GM23338 (cell line): ENCODE data around the gene HFE. TPM values are rescaled to one million over a fixed set of nuclear protein-coding genes. Genes with fewer than 3 reads are reported as not detected.

Source experiments
- ATAC-seq: fragments of 200-7000 bp; cut with Tn5 transposase; 3 replicates; pipeline ENCODE4 v1.9.1; 2020
- DNase-seq: peaks from one replicate; pipeline ENCODE4 v3.0.0-alpha.2; 2015; ENCODE audit warnings: low spot score
- H2AFZ ChIP-seq: fragments of 200-600 bp; sonication (generic); 2 replicates; pipeline ENCODE4 v1.8.0; 2016; ENCODE audit warnings: antibody characterized with exemption, mild to moderate bottlenecking, moderate library complexity
- H3F3A ChIP-seq: fragments of 200-600 bp; sonication (generic); replicated peaks from 2 replicates; pipeline ENCODE4 v1.8.0; 2017; ENCODE audit warnings: antibody characterized with exemption, mixed run types, low read depth
- H3K27ac ChIP-seq: fragments of 200-600 bp; sonication (generic); 2 replicates; pipeline ENCODE4 v1.6.1; 2016; ENCODE audit warnings: low read depth
- H3K27me3 ChIP-seq: fragments of 200-600 bp; sonication (generic); 2 replicates; pipeline ENCODE4 v1.8.0; 2016; ENCODE audit warnings: mild to moderate bottlenecking, mixed run types, moderate library complexity; ENCODE audit not compliant: insufficient read depth
- H3K36me3 ChIP-seq: fragments of 200-600 bp; sonication (generic); 2 replicates; pipeline ENCODE4 v1.8.0; 2016; ENCODE audit warnings: mild to moderate bottlenecking; ENCODE audit not compliant: insufficient read depth
- H3K4me1 ChIP-seq: fragments of 200-600 bp; sonication (generic); 2 replicates; pipeline ENCODE4 v1.8.0; 2016; ENCODE audit warnings: mild to moderate bottlenecking, moderate library complexity; ENCODE audit not compliant: insufficient read depth
- H3K4me2 ChIP-seq: fragments of 200-600 bp; sonication (generic); 2 replicates; pipeline ENCODE4 v1.7.1; 2017; ENCODE audit warnings: mixed run types
- H3K4me3 ChIP-seq: fragments of 200-600 bp; sonication (generic); 2 replicates; pipeline ENCODE4 v1.6.1; 2016; ENCODE audit warnings: mixed run types
- H3K79me2 ChIP-seq: fragments of 200-600 bp; sonication (generic); replicated peaks from 2 replicates; pipeline ENCODE4 v1.8.0; 2017; ENCODE audit warnings: mild to moderate bottlenecking; ENCODE audit not compliant: insufficient read depth
- H3K9me2 ChIP-seq: fragments of 200-600 bp; sonication (generic); 2 replicates; pipeline ENCODE4 v1.8.0; 2017; ENCODE audit not compliant: insufficient read depth
- H4K20me1 ChIP-seq: fragments of 200-600 bp; sonication (generic); replicated peaks from 2 replicates; pipeline ENCODE4 v1.8.0; 2017; ENCODE audit warnings: mild to moderate bottlenecking; ENCODE audit not compliant: insufficient read depth
- H3K27ac Mint-ChIP-seq: 2 replicates; pipeline ENCODE4 v1.8.0; 2020; ENCODE audit warnings: inconsistent platforms, mild to moderate bottlenecking, moderate library complexity, mixed read lengths
- H3K27me3 Mint-ChIP-seq: 3 replicates; pipeline ENCODE4 v1.8.0; 2022; ENCODE audit warnings: low read depth, mild to moderate bottlenecking, moderate library complexity, mixed read lengths, inconsistent platforms; ENCODE audit not compliant: insufficient read depth, poor library complexity
- H3K36me3 Mint-ChIP-seq: 3 replicates; pipeline ENCODE4 v1.8.0; 2021; ENCODE audit warnings: low read depth, mild to moderate bottlenecking, inconsistent platforms, moderate library complexity, mixed read lengths
- H3K4me1 Mint-ChIP-seq: 3 replicates; pipeline ENCODE4 v1.8.0; 2020; ENCODE audit warnings: mild to moderate bottlenecking, inconsistent platforms, mixed read lengths
- H3K4me3 Mint-ChIP-seq: 3 replicates; pipeline ENCODE4 v1.8.0; 2021; ENCODE audit warnings: moderate library complexity, mild to moderate bottlenecking, inconsistent platforms, mixed read lengths
- H3K9me3 Mint-ChIP-seq: 3 replicates; pipeline ENCODE4 v1.8.0; 2020; ENCODE audit warnings: moderate library complexity, mild to moderate bottlenecking, inconsistent platforms, mixed read lengths
- CREB1 ChIP-seq: fragments of 250-450 bp; sonication (Bioruptor Pico); IDR thresholded peaks from 2 replicates; pipeline ENCODE4 v1.5.0; 2020; ENCODE audit warnings: low read depth, mild to moderate bottlenecking, moderate library complexity
- EZH2 ChIP-seq: fragments of 200-600 bp; sonication (generic); IDR thresholded peaks from one replicate; pipeline ENCODE4 v1.8.0; 2017; ENCODE audit warnings: antibody characterized with exemption, mild to moderate bottlenecking, low read depth; ENCODE audit not compliant: unreplicated experiment
- EZH2phosphoT487 ChIP-seq: fragments of 200-600 bp; sonication (generic); IDR thresholded peaks from one replicate; pipeline ENCODE4 v1.8.1; 2018; ENCODE audit warnings: antibody characterized with exemption; ENCODE audit not compliant: unreplicated experiment
- JUNB ChIP-seq: IDR thresholded peaks from one replicate; pipeline ENCODE4 v1.6.1; 2016; ENCODE audit warnings: antibody characterized with exemption; ENCODE audit not compliant: unreplicated experiment
- NANOG ChIP-seq: IDR thresholded peaks from 2 replicates; pipeline ENCODE4 v1.6.1; 2016; ENCODE audit warnings: antibody characterized with exemption, borderline replicate concordance
- POLR2AphosphoS5 ChIP-seq: IDR thresholded peaks from 2 replicates; pipeline ENCODE4 v1.6.1; 2016; ENCODE audit warnings: antibody characterized with exemption, low read depth
- STAT1 ChIP-seq: IDR thresholded peaks from one replicate; pipeline ENCODE4 v1.6.1; 2016; ENCODE audit warnings: antibody characterized with exemption; ENCODE audit not compliant: unreplicated experiment
- ZNF114 ChIP-seq: fragments of 250-450 bp; sonication (Bioruptor Pico); IDR thresholded peaks from 2 replicates; pipeline ENCODE4 v1.5.0; 2020; ENCODE audit warnings: mild to moderate bottlenecking, moderate library complexity
- ZNF331 ChIP-seq: fragments of 250-450 bp; sonication (Bioruptor Pico); IDR thresholded peaks from 2 replicates; pipeline ENCODE4 v1.5.0; 2020; ENCODE audit warnings: low read depth, mild to moderate bottlenecking, moderate library complexity
- polyA plus RNA-seq: library from polyadenylated mRNA; unstranded; fragments of >200 nt; fragmentation: Nextera tagmentation; extraction: Ambion mirVana; gene quantifications from 2 replicates; pipeline ENCODE4 v1.2.1, GENCODE V29; 2016
- total RNA-seq: library from RNA; depleted of rRNA; stranded (reverse); fragments of >200 nt; shearing (Covaris generic); gene quantifications from 2 replicates; pipeline ENCODE4 v1.2.3, GENCODE V29; 2014
- TF ChIP-seq, protein P1 (sequence below): fragments of 250-450 bp; sonication (Bioruptor Pico); IDR thresholded peaks from 2 replicates; pipeline ENCODE4 v1.5.0; 2020; ENCODE audit warnings: mild to moderate bottlenecking, moderate library complexity
- TF ChIP-seq, protein P2 (sequence below), 2 experiments: fragments of 200-600 bp in 1 of 2; sonication (generic) in 1 of 2; conservative IDR thresholded peaks; 2 replicates each; pipeline versions ENCODE4 v1.5.1 to v1.6.1; 2016 to 2017; ENCODE audit warnings: antibody characterized with exemption in 2 of 2, low read depth in 2 of 2, mild to moderate bottlenecking in 2 of 2, moderate library complexity in 1 of 2
- TF ChIP-seq, protein P3 (sequence below): IDR thresholded peaks from 2 replicates; pipeline ENCODE4 v1.6.1; 2016; ENCODE audit warnings: antibody characterized with exemption
- TF ChIP-seq, protein P4 (sequence below): IDR thresholded peaks from one replicate; pipeline ENCODE4 v1.6.1; 2018; ENCODE audit warnings: antibody characterized with exemption; ENCODE audit not compliant: unreplicated experiment

Gene HFE
- total and polyA plus RNA-seq, 2 experiments from 2014 or later = 0.53 to 0.63 TPM

DNA sequence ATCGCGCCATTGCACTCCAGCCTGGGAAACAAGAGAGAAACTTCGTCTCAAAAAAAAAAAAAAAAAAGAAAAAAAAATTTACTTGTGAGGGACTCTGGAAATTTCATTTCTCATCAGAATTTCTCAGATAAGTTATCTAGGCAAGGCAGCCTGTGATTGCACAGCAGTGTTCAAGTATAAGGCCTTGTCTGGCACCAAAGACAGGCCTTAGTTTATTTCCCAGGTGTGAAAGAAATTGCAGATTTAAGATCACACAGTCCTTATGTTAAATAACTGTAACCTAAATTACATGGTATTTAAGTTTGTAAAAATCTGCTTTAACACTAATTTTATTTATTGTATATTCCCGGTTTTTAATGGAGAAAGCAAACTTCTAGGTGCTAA lies 34.8 kb downstream of the HFE start:
- no peak overlapping the region for H2AFZ ChIP-seq
- H3K4me3 ChIP-seq = peak overlapping the region; percentile 61; the same call in 1 of the 2 replicates

More for the DNA sequence above, 34.8 kb downstream of the HFE start:
- no peaks in the 10 kb centered on the region for H3K27me3 ChIP-seq
- TF ChIP-seq EZH2phosphoT487 = no peak
- TF ChIP-seq, protein P1, sequence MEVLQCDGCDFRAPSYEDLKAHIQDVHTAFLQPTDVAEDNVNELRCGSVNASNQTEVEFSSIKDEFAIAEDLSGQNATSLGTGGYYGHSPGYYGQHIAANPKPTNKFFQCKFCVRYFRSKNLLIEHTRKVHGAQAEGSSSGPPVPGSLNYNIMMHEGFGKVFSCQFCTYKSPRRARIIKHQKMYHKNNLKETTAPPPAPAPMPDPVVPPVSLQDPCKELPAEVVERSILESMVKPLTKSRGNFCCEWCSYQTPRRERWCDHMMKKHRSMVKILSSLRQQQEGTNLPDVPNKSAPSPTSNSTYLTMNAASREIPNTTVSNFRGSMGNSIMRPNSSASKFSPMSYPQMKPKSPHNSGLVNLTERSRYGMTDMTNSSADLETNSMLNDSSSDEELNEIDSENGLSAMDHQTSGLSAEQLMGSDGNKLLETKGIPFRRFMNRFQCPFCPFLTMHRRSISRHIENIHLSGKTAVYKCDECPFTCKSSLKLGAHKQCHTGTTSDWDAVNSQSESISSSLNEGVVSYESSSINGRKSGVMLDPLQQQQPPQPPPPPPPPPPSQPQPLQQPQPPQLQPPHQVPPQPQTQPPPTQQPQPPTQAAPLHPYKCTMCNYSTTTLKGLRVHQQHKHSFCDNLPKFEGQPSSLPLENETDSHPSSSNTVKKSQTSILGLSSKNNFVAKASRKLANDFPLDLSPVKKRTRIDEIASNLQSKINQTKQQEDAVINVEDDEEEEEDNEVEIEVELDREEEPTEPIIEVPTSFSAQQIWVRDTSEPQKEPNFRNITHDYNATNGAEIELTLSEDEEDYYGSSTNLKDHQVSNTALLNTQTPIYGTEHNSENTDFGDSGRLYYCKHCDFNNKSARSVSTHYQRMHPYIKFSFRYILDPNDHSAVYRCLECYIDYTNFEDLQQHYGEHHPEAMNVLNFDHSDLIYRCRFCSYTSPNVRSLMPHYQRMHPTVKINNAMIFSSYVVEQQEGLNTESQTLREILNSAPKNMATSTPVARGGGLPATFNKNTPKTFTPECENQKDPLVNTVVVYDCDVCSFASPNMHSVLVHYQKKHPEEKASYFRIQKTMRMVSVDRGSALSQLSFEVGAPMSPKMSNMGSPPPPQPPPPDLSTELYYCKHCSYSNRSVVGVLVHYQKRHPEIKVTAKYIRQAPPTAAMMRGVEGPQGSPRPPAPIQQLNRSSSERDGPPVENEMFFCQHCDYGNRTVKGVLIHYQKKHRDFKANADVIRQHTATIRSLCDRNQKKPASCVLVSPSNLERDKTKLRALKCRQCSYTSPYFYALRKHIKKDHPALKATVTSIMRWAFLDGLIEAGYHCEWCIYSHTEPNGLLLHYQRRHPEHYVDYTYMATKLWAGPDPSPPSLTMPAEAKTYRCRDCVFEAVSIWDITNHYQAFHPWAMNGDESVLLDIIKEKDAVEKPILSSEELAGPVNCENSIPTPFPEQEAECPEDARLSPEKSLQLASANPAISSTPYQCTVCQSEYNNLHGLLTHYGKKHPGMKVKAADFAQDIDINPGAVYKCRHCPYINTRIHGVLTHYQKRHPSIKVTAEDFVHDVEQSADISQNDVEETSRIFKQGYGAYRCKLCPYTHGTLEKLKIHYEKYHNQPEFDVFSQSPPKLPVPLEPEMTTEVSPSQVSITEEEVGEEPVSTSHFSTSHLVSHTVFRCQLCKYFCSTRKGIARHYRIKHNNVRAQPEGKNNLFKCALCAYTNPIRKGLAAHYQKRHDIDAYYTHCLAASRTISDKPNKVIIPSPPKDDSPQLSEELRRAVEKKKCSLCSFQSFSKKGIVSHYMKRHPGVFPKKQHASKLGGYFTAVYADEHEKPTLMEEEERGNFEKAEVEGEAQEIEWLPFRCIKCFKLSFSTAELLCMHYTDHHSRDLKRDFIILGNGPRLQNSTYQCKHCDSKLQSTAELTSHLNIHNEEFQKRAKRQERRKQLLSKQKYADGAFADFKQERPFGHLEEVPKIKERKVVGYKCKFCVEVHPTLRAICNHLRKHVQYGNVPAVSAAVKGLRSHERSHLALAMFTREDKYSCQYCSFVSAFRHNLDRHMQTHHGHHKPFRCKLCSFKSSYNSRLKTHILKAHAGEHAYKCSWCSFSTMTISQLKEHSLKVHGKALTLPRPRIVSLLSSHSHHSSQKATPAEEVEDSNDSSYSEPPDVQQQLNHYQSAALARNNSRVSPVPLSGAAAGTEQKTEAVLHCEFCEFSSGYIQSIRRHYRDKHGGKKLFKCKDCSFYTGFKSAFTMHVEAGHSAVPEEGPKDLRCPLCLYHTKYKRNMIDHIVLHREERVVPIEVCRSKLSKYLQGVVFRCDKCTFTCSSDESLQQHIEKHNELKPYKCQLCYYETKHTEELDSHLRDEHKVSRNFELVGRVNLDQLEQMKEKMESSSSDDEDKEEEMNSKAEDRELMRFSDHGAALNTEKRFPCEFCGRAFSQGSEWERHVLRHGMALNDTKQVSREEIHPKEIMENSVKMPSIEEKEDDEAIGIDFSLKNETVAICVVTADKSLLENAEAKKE (CRISPR knock-in tag) = no peak
- TF ChIP-seq JUNB = no peak
- TF ChIP-seq, protein P2, sequence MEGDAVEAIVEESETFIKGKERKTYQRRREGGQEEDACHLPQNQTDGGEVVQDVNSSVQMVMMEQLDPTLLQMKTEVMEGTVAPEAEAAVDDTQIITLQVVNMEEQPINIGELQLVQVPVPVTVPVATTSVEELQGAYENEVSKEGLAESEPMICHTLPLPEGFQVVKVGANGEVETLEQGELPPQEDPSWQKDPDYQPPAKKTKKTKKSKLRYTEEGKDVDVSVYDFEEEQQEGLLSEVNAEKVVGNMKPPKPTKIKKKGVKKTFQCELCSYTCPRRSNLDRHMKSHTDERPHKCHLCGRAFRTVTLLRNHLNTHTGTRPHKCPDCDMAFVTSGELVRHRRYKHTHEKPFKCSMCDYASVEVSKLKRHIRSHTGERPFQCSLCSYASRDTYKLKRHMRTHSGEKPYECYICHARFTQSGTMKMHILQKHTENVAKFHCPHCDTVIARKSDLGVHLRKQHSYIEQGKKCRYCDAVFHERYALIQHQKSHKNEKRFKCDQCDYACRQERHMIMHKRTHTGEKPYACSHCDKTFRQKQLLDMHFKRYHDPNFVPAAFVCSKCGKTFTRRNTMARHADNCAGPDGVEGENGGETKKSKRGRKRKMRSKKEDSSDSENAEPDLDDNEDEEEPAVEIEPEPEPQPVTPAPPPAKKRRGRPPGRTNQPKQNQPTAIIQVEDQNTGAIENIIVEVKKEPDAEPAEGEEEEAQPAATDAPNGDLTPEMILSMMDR (conservative IDR thresholded peaks at IDR 0.05; ENCODE audit: low read depth in 2 of 2) = no peak
- no peak for TF ChIP-seq ZNF331 (CRISPR knock-in tag)
- TF ChIP-seq ZNF114 (CRISPR knock-in tag) = no peak
- no peak for TF ChIP-seq CREB1 (CRISPR knock-in tag)
- TF ChIP-seq, protein P3, sequence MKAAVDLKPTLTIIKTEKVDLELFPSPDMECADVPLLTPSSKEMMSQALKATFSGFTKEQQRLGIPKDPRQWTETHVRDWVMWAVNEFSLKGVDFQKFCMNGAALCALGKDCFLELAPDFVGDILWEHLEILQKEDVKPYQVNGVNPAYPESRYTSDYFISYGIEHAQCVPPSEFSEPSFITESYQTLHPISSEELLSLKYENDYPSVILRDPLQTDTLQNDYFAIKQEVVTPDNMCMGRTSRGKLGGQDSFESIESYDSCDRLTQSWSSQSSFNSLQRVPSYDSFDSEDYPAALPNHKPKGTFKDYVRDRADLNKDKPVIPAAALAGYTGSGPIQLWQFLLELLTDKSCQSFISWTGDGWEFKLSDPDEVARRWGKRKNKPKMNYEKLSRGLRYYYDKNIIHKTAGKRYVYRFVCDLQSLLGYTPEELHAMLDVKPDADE = no peak
- TF ChIP-seq NANOG = no peak
- no peak for TF ChIP-seq EZH2
- TF ChIP-seq POLR2AphosphoS5 = no peak
- TF ChIP-seq, protein P4, sequence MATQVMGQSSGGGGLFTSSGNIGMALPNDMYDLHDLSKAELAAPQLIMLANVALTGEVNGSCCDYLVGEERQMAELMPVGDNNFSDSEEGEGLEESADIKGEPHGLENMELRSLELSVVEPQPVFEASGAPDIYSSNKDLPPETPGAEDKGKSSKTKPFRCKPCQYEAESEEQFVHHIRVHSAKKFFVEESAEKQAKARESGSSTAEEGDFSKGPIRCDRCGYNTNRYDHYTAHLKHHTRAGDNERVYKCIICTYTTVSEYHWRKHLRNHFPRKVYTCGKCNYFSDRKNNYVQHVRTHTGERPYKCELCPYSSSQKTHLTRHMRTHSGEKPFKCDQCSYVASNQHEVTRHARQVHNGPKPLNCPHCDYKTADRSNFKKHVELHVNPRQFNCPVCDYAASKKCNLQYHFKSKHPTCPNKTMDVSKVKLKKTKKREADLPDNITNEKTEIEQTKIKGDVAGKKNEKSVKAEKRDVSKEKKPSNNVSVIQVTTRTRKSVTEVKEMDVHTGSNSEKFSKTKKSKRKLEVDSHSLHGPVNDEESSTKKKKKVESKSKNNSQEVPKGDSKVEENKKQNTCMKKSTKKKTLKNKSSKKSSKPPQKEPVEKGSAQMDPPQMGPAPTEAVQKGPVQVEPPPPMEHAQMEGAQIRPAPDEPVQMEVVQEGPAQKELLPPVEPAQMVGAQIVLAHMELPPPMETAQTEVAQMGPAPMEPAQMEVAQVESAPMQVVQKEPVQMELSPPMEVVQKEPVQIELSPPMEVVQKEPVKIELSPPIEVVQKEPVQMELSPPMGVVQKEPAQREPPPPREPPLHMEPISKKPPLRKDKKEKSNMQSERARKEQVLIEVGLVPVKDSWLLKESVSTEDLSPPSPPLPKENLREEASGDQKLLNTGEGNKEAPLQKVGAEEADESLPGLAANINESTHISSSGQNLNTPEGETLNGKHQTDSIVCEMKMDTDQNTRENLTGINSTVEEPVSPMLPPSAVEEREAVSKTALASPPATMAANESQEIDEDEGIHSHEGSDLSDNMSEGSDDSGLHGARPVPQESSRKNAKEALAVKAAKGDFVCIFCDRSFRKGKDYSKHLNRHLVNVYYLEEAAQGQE = no peak
- no peak for TF ChIP-seq STAT1
- DNase-seq (no peak), ATAC-seq (no peak)
- Mint-ChIP-seq H3K36me3 (peaks cover 30% of the 10 kb centered on the region), H3K4me1 (peaks cover 19% of the 10 kb centered on the region), H3K27ac (peak overlapping the region; percentile 100), H3K27me3 (peaks cover 32% of the 10 kb centered on the region), H3K9me3 (peaks cover 16% of the 10 kb centered on the region), H3K4me3 (peak overlapping the region; percentile 100)
- H3K4me2 ChIP-seq = peak overlapping the region; percentile 64
- no peaks in the 10 kb centered on the region for H3K9me2 ChIP-seq
- H3F3A ChIP-seq = 0 out of 2 replicates have a peak, but pooled peaks cover 6% of the 10 kb centered on the region
- H3K27ac ChIP-seq = peak overlapping the region; percentile 97
- H3K4me1 ChIP-seq = peaks cover 3% of the 10 kb centered on the region; the same call in 1 of the 2 replicates
- H3K79me2 ChIP-seq = peaks cover 29% of the 10 kb centered on the region
- peaks cover 6% of the 10 kb centered on the region; the same call in 1 of the 2 replicates for H4K20me1 ChIP-seq
- no peaks in the 10 kb centered on the region for H3K36me3 ChIP-seq
